HEK293 (cell line): Measurements from ENCODE around the gene KCNIP4.

Experiments used
- MYNN ChIP-seq: fragments of 450-650 bp; formaldehyde crosslinking; IDR thresholded peaks from 2 replicates; pipeline ENCODE4 v1.5.1; 2016; ENCODE audit warnings: missing biosample characterization, missing genetic modification characterization, borderline replicate concordance
- PRDM10 ChIP-seq: fragments of 450-650 bp; formaldehyde crosslinking; IDR thresholded peaks from 2 replicates; pipeline ENCODE4 v1.5.1; 2016; ENCODE audit warnings: missing biosample characterization, missing genetic modification characterization
- SETDB1 ChIP-seq: IDR thresholded peaks from one replicate; pipeline ENCODE4 v1.6.1; 2017; ENCODE audit warnings: mild to moderate bottlenecking, low read length, moderate library complexity, mixed read lengths; ENCODE audit not compliant: insufficient read length
- ZBTB17 ChIP-seq: fragments of 450-650 bp; formaldehyde crosslinking; IDR thresholded peaks from 2 replicates; pipeline ENCODE4 v1.5.1; 2016; ENCODE audit warnings: missing biosample characterization, missing genetic modification characterization
- ZNF24 ChIP-seq: fragments of 450-650 bp; formaldehyde crosslinking; IDR thresholded peaks from 2 replicates; pipeline ENCODE4 v1.5.1; 2016; ENCODE audit warnings: missing biosample characterization, missing genetic modification characterization
- ZNF354C ChIP-seq: fragments of 450-650 bp; formaldehyde crosslinking; IDR thresholded peaks from 2 replicates; pipeline ENCODE4 v1.5.1; 2016; ENCODE audit warnings: missing biosample characterization, missing genetic modification characterization, low read depth, borderline replicate concordance
- ZXDB ChIP-seq: fragments of 450-650 bp; formaldehyde crosslinking; IDR thresholded peaks from 2 replicates; pipeline ENCODE4 v1.5.1; 2016; ENCODE audit warnings: missing biosample characterization, missing genetic modification characterization
- TF ChIP-seq, protein P1 (sequence below): fragments of 450-650 bp; formaldehyde crosslinking; IDR thresholded peaks from 2 replicates; pipeline ENCODE4 v1.5.1; 2016; ENCODE audit warnings: missing biosample characterization, missing genetic modification characterization
- TF ChIP-seq, protein P2 (sequence below): fragments of 450-650 bp; formaldehyde crosslinking; IDR thresholded peaks from 2 replicates; pipeline ENCODE4 v1.5.1; 2016; ENCODE audit warnings: missing biosample characterization, missing genetic modification characterization, low read depth

DNA sequence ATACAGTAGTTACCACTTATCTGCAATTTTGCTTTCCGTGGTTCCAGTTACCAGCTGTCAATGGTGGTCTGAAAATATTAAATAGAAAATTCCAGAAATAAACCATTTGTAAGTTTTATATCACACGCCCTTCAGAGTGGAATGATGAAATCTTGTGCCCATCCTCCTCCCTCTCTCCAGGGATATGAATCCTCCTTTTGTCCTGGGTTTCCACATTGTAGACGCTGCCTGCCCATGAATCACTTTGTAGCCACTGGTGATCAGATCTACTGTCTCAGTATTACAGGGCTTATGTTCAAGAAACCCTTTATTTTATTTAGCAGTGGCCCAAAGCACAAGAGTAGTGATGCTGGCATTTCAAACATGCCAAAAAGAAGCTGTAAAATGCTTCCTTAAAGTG, 198.6 kb downstream of the KCNIP4 start:
- no peak for TF ChIP-seq PRDM10
- TF ChIP-seq MYNN (tag by site-specific recombination), result no peak
- TF ChIP-seq, protein P1, sequence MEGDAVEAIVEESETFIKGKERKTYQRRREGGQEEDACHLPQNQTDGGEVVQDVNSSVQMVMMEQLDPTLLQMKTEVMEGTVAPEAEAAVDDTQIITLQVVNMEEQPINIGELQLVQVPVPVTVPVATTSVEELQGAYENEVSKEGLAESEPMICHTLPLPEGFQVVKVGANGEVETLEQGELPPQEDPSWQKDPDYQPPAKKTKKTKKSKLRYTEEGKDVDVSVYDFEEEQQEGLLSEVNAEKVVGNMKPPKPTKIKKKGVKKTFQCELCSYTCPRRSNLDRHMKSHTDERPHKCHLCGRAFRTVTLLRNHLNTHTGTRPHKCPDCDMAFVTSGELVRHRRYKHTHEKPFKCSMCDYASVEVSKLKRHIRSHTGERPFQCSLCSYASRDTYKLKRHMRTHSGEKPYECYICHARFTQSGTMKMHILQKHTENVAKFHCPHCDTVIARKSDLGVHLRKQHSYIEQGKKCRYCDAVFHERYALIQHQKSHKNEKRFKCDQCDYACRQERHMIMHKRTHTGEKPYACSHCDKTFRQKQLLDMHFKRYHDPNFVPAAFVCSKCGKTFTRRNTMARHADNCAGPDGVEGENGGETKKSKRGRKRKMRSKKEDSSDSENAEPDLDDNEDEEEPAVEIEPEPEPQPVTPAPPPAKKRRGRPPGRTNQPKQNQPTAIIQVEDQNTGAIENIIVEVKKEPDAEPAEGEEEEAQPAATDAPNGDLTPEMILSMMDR (tag by site-specific recombination), result no peak
- TF ChIP-seq, protein P2, sequence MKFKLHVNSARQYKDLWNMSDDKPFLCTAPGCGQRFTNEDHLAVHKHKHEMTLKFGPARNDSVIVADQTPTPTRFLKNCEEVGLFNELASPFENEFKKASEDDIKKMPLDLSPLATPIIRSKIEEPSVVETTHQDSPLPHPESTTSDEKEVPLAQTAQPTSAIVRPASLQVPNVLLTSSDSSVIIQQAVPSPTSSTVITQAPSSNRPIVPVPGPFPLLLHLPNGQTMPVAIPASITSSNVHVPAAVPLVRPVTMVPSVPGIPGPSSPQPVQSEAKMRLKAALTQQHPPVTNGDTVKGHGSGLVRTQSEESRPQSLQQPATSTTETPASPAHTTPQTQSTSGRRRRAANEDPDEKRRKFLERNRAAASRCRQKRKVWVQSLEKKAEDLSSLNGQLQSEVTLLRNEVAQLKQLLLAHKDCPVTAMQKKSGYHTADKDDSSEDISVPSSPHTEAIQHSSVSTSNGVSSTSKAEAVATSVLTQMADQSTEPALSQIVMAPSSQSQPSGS (tag by site-specific recombination), result no peak
- no peak for TF ChIP-seq ZBTB17 (tag by site-specific recombination)
- TF ChIP-seq ZNF354C (tag by site-specific recombination), result no peak
- no peak for TF ChIP-seq ZXDB
- TF ChIP-seq SETDB1, result no peak
- no peak for TF ChIP-seq ZNF24
